ENCODE measurements around the gene MPRIP. TPM values are rescaled to one million over a fixed set of nuclear protein-coding genes. Genes with fewer than 3 reads are reported as not detected.

Gene MPRIP
- total and polyA plus RNA-seq, 2 donors (not counting 1 experiment from before 2014, with no cell fraction given) = 130 to 299 TPM

DNA sequence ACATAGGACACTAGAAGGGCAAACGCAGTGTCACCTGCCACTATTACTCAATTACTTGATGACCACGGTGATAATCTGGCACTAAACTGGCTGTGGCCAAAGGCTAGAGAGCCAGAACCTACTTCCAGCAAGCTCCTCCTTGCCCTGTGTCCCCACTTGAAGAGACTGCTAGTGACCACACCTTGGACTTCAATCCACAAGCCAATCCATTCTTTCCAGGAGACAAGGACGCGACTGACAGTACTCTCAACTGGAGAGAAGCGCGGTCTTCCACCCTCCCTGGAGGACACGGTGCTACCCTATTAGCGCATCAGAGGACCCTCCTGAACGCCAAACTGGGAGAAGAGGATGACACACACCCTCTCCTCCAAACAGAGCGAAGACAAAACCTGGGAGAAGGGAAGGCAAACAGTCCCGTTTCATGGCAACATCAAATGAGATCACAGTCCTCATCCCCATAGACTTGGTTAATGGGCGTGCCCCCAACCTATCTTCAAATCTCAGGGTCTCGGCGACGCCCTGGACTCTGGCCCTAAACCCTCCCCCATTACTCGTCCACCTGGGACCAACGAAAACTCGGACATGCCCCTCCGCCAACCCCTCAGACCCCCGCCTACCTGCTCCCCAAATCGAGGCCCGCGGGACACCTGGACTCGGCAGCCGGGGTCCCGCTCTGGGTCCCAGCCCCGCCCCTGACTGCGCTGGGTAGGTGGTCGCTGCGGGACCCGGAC, 194.2 kb downstream of the MPRIP start:
- Histone ChIP-seq H3K9ac (ENCODE audit: low read length) (peak overlapping the region; percentile 96), H3K4me1 (ENCODE audit: control insufficient read depth in 2 of 2, insufficient read depth in 2 of 2, low read length in 2 of 2) (peaks cover 9 to 21% of the 10 kb centered on the region in 2 donors), H3K79me2 (ENCODE audit: control insufficient read depth, insufficient read depth, low read length) (peaks cover 53% of the 10 kb centered on the region), H4K20me1 (ENCODE audit: control insufficient read depth, insufficient read depth, low read length, poor library complexity, severe bottlenecking) (peaks cover 11% of the 10 kb centered on the region), H3K9me3 (ENCODE audit: control extremely low read depth in 1 of 3, control insufficient read depth in 2 of 3, insufficient read depth in 1 of 3, low read length in 2 of 3) (no peaks in the 10 kb centered on the region), H3K4me2 (replicated peaks; ENCODE audit: low read depth, low read length, poor library complexity, severe bottlenecking) (peak overlapping the region; percentile 94), H3K27ac (ENCODE audit: low read length in 2 of 2) (peak overlapping the region; percentile 95 to 100), H2AFZ (ENCODE audit: insufficient read depth, low read depth, low read length, poor library complexity, severe bottlenecking) (peak overlapping the region; percentile 86), H3K4me3 (ENCODE audit: control extremely low read depth in 1 of 5, extremely low read depth in 1 of 5, insufficient read depth in 1 of 5, low read depth in 2 of 5, low read length in 4 of 5) (peak overlapping the region; percentile 83 to 96 (median 91)), H3K27me3 (replicated peaks in 1 of 4; ENCODE audit: control extremely low read depth in 1 of 4, control insufficient read depth in 3 of 4, insufficient read depth in 4 of 4, low read length in 3 of 4) (no peaks in the 10 kb centered on the region), H3K36me3 (replicated peaks in 1 of 2; ENCODE audit: control extremely low read depth in 1 of 2, control insufficient read depth in 1 of 2, extremely low read depth in 1 of 2, insufficient read depth in 2 of 2, low read length in 1 of 2) (peaks cover 0 to 10% of the 10 kb centered on the region in 2 experiments)
- 2% methylated on average over 31 of the region's 31 CpGs for WGBS (ENCODE audit: insufficient coverage)
- ChIA-PET CTCF (no interaction called here), POLR2A (interaction anchor here (0.6 to 1.7 kb wide), 4 partner anchors 25 to 54 kb away, joined by 3 to 8 read pairs (median 6); partner anchors contain the start of genes COPS3 and PLD6)
- Mint-ChIP-seq H3K27ac (peak overlapping the region; percentile 99), H3K4me3 (peak overlapping the region; percentile 91), H3K27me3 (no peaks in the 10 kb centered on the region), H3K4me1 (peaks cover 26% of the 10 kb centered on the region), H3K9me3 (ENCODE audit: insufficient read depth) (no peaks in the 10 kb centered on the region)
- TF ChIP-seq, protein P1, sequence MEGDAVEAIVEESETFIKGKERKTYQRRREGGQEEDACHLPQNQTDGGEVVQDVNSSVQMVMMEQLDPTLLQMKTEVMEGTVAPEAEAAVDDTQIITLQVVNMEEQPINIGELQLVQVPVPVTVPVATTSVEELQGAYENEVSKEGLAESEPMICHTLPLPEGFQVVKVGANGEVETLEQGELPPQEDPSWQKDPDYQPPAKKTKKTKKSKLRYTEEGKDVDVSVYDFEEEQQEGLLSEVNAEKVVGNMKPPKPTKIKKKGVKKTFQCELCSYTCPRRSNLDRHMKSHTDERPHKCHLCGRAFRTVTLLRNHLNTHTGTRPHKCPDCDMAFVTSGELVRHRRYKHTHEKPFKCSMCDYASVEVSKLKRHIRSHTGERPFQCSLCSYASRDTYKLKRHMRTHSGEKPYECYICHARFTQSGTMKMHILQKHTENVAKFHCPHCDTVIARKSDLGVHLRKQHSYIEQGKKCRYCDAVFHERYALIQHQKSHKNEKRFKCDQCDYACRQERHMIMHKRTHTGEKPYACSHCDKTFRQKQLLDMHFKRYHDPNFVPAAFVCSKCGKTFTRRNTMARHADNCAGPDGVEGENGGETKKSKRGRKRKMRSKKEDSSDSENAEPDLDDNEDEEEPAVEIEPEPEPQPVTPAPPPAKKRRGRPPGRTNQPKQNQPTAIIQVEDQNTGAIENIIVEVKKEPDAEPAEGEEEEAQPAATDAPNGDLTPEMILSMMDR (IDR thresholded peaks at IDR 0.05) = no peak
- TF ChIP-seq EZH2 (IDR thresholded peaks at IDR 0.05; ENCODE audit: borderline replicate concordance, insufficient read depth, low read depth, low read length, poor library complexity, severe bottlenecking) = no peak
- intact Hi-C loops (cut with micrococcal nuclease) = loop anchor here (1.0 to 10.0 kb wide), 4 partner anchors 30 to 514 kb away; partner anchors contain the start of genes COPS3 and PLD6
- ATAC-seq (ENCODE audit: low read depth) = no peak
- no peak for DNase-seq
